ENCODE results near the gene LARGE1.

Gene LARGE1

DNA sequence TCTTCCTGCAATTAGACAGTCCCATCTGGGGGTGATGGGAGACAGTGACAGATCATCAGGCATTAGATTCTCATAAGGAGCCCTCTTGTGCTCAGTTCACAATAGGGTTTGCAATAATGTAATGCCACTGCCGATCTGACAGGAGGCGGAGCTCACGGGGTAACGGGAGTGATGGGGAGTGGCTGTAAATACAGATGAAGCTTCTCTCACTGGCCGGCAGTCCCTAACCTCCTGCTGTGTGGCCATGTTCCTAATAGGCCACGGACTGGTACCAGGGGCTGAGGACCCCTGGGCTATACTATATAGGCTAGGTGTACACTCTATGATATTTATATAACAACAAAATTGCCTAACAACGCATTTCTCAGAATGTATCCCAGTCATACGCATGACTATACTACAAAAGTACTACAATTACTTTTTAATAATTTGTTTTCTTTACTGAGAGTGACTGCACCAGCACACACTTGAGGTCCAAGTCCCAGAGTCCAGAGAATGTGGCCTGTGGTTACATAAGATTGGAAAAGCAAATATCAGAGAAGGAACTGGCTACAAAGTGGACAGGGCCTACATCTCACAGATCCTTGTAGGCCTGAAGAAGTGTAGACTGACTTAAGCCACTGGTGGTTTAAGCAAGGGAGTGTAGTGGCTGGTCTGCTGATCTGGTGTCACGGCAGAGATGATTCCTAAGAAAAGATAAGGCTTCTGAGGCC is 200.0 kb downstream of the LARGE1 start:
- no peak for DNase-seq (ENCODE audit: low spot score)

DNA sequence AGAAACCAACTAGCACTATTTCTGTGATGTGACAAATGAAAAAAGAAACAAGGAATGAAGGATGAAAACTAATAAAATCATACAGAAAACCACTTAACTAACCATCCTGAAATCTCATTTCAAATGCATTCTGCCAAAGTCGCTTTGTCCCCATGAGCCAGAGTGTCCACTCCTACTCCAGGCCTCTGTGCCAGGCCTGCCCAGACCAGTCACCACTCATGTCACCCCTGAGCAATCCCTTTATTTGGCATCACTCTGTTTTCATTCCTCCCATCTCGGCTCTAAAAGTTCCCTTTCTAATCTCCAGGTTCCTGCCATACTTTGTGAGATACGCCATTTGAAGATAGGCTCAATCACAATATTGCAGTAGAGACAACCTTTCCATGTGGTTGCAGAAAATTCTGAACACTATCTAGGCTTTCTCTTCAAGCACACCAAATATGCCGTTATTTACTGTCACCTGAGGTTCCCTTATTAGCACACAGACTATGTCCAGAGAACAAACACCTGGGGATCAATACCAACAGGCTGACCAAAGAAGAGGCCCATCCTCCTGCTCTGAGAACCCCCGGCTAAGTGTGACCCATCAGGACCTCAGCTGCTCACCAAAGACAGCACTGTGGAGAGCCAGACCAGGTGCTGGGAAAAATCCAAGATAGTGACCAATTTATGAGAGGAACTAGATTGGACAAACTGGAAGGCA is 202.4 kb downstream of the LARGE1 start:
- DNase-seq (ENCODE audit: low spot score), result no peak

DNA sequence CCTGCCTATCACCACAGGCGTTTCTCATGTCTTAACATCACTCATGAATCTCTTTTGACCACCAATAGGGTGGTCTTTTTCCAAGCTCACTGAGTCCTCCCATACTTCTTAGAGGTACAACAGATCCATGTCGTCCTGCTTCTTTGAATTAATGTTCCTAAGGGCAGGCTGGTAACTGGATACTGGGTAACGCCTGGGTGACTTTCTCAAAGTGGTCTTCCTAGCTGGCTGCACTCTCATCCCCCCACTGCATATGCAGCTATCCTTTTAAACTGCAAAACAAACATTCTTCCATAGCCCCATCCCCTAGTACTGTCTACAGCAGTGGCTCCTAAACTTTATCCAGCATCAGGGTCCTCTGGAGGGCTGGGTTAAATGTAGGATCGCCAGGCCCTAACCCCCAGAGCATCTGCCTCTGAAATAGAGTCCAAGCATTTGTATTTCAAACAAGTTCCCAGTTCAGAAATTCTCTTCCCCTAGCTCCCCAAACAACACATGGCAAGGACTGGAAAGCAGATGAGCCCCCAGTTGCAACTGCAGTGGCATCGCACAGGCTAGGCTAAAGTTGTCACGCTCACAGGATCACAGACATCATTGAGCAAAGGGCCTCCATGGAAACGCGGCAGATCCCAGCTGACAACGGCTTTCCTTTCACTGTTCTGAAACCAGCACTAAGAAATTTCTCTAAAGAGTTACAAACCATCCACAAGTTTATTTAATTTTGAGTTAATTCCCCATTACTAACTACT is 204.9 kb downstream of the LARGE1 start:
- DNase-seq (ENCODE audit: low spot score), result no peak

DNA sequence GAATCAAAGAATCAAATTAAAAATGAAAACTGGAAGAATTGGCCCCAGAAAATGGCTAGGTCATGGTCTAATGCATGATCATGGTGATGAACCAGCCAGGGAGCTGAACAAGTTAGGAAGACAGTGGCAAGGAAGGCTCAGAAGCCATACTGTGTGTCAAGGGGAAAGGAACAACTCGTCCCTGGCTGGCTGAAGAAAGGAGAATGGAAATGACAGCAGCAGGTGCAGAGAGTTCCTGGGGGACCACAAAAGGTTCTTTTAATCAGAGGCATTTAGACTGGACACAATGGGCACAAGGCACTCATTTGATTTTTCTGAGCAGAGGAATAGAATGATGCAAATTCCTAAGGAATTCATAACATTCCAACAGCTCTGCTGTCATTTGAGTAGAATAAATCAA is 209.9 kb downstream of the LARGE1 start:
- DNase-seq (ENCODE audit: low spot score), result no peak

DNA sequence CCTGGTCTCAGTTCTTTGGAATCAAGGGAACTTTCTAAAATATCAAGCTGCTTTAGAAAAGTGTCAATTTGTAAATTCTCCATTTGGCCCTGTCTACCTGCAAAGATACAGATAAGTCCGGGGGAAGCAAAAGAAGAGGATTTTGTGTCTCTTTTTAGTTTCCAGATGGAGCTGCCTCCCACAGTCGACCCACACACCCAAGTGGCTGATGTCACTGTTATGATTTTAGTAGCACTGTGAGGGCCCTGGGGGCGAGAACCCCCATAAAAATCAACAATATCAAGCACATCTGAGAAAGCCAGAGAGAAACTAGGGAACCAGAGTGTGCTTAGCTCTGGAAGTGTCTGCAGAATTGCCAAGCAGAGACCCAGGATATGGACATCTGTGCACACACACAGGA is 212.7 kb downstream of the LARGE1 start:
- no peak for DNase-seq (ENCODE audit: low spot score)

DNA sequence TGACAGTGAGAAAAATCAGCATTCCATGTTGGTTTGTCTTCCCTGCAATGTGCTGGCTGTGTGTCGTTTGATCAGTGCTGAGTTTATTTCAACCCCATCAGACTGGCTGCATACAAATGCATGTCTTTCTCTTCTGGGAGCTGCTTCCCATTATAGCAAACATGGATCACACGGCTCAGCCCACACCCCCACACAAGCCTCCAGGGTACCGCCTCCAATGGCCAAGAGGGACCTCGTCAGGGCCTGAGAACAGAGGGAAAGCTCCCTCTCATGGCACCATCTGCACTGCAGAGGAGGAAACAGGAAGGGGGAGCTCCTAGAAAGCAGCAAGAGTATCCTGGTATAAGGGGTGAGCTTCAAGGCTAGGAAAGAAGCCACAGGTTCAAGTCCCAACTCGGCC is 214.2 kb downstream of the LARGE1 start:
- peak; percentile 48 for DNase-seq (ENCODE audit: low spot score)

DNA sequence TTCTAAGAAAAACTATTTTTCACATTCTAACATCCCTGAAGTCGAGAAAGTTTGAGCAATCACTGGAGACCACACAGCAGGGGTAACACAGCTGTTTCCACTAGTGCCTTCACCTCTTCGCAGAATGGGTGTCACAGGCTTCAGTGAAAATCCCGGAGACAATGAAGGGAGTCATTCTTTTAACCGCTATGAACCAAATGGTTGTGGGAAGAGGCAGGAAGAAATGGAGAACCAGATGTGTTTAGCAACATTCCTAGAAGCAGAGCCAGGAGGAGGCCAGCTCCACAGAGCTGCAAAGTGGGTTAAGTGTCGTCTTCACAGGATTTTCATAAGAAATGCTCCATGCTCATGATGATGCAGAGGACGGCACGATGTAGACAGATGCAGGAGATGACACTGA is 221.1 kb downstream of the LARGE1 start:
- no peak for DNase-seq (ENCODE audit: low spot score)

DNA sequence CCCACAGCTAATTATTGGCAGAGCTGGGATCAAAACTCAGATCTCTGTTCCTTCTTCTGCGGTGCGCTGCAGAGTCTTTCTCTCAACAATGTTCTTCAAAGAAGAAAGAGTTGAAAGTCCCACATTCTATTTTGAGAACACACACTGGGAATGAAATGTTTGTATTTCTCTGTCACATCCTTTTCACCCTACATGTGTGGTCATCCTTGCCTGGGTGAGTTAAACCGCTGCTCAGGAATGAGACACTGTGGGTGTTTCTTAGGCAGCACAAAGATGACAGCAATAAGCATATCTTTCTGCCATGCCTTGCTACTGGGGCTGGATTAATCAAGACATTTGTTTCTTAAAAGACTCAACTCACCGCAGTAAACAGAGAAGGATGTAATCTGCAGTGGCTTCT is 222.6 kb downstream of the LARGE1 start:
- no peak for DNase-seq (ENCODE audit: low spot score)

DNA sequence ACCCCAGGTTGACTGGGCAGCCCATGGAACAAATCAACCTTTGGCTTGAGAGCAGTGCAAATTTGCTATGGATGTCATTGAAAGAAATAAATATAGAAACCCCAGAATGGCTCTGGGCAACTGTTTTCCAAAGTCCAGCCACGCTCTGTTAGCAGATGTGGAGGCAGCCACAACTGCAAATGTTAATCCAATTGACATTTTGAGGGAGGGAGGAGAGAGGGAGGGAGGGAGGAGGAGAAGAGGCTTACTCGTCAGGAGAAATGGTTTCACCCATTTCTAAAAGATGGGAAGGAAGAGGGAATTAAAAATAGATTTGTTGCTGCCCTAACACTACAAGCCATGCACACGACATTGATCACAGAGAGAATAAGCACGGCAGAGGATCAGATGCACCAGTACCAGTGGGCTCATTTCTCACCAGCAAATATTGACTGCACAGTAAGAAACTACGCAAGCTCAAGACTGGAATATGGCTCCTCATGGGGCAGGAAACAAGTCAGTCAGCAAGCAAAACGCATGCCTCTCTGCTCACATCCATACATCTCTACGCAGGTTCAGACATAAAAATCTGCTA is 229.1 kb downstream of the LARGE1 start:
- no peak for DNase-seq (ENCODE audit: low spot score)

DNA sequence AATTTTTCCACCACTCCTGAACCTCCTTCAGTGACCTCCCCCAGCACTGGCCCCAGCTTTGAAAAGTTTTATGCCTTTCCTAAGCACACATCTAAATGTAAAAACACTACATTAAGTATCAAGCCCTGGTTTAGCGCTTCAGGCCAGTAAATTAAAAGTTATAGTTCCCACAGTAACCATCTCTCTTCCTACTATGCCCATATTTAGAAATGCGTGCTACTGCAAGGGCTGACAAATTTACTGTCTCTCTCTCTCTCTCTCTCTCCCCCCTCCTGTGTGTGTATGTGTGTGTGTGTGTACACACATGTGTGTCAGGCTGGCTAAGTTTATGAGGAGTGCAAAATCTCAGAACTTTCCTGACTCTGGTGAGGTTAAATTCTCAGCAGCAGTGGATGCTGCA is 231.4 kb downstream of the LARGE1 start:
- DNase-seq (ENCODE audit: low spot score), result no peak

DNA sequence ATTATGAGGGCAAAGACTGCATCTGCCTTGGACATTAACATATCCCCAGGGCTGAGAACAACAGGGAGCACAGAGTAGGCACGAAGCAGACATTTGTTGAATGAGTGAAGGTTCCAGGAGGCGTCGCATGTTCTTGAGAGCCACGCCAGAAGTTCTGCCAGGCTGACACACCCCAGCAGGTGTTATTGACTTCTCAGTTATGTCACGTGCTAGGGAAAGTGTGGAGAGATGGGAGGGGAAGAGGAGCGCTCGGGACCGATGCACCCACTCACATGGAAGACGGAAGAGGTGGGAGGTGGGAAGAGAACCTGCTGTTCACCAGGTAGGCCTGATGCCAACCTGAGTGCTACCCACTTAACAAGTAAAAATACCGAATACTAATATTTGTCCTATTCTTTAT is 232.8 kb downstream of the LARGE1 start:
- no peak for DNase-seq (ENCODE audit: low spot score)

DNA sequence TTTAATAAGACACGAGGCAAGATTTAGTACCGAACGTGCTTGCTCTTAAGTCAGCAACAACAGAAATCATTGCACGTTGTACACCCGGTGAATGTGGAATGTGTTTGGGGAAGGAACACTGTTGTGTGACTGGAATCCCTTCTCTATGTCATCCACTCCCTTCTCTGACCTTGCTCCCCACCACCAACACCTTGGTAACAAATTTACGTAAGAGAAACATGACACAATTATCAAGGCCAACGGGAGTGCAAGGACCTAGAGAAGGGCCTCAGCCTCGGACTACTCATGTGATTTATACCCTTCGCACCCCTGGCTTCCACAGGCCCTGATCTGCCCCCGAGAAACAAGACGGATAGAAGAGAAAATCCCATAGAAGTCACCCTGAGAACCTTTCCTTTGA is 236.2 kb downstream of the LARGE1 start:
- no peak for DNase-seq (ENCODE audit: low spot score)

DNA sequence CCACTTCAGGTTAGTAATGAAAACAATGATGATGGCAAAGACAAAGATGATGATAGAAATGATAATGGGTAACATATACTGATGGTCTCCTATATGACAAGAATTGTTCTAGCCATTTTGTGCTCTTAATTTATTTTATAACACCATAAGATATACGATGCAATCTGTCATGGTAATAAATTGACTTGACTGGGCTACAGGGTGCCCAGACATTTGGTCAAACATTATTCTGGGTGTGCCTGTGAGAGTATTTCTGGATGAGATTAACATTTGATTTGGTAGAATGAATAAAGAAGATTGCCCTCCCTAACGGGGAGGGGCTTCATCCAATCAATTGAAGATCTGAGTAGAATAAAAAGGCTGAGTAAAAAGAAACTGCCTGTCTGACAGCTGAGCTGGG is 237.3 kb downstream of the LARGE1 start:
- DNase-seq (ENCODE audit: low spot score), result no peak

DNA sequence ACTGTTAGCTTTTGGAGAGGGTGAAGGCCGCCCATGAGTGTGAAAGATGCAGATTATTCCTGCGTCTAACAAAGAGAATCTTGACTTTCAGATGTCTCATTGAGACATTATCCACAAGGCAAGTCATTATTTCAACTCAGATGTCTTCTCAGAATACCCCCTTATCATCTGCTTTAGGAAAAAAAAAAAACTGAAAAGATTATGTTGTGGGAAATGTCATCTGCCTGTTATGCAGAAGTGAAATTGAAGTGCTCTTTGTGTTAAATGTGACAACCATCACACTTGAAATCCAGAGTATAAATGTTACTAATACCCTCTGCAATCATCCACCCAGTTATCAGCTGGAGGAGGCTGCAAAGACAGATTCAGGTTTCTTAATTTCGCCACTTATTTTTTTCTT is 239.6 kb downstream of the LARGE1 start:
- DNase-seq (ENCODE audit: low spot score), result no peak

DNA sequence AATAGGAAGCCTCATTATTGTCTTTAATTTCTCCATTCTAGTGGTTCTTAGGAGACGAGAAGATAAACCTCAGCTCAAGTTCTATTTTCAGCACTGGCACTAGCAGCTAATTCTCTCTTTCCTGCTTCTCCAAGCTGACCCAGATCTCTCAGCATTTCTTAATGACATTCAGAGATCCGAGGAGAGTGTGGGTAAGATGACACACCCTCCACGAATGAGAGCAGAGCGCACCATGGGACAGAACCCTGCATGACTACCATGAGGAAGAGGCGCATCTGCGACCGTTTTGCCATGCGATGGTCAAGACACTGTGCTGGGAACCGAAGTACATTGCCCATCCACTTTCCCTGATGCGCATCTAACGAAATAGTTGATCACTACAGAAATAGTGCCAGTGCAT is 241.8 kb downstream of the LARGE1 start:
- DNase-seq (ENCODE audit: low spot score), result no peak

DNA sequence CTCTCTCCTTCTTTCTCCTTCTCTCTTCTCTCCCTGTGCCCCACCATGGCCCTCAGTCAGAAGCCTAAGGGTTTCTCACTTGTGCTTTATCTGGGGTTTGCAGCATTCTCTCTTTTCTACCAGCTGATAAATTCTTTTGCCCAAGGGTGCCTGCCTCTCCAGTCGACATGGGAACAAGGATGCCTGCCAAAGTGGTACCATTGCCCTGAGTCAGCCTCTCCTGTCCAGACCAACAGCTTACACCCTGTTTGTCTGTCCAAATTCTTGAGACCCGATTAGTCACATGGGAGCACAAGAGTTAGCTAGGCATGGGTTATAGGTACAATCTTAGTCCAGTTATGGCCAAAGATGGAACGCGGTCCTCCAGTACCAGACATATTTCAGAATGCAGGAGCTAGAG is 242.7 kb downstream of the LARGE1 start:
- DNase-seq (ENCODE audit: low spot score), result no peak

DNA sequence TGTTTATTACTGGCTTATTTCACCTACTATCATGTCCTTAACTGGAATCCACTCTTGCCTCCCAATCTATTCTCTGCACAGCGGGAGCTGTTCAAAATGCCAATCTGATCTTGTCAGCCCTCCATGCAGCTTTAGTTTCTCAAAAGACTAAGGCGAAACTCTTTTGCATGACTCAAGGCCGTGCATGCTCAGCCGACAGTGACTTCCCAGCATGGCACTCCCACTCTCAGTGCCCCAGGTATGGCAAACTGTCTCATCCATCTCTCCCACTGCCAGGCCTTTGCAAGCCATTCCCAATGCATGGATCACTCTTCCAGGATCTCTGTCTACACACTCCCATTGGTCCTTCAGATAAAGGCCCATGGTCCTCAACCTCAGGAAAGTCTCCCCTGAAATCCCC is 245.9 kb downstream of the LARGE1 start:
- DNase-seq (ENCODE audit: low spot score), result no peak

DNA sequence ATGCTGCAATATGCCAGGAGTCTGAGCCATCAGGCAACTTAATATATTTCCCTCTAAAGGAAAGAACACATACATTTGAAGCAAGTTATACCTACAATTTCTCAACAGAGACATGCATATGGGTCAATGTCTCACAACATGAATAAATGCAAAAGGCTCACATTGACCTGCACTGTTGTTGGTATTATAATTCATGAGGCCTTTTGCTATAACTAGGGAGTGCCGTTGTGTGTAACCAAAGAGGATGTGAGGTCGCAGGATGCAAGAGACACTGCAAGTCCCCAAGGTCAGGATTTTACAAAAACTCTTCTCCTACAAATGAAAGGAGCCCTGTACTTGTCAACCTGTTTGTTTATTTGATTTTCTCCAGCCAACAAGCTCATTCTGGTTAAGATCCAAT is 250.5 kb downstream of the LARGE1 start:
- no peak for DNase-seq (ENCODE audit: low spot score)

DNA sequence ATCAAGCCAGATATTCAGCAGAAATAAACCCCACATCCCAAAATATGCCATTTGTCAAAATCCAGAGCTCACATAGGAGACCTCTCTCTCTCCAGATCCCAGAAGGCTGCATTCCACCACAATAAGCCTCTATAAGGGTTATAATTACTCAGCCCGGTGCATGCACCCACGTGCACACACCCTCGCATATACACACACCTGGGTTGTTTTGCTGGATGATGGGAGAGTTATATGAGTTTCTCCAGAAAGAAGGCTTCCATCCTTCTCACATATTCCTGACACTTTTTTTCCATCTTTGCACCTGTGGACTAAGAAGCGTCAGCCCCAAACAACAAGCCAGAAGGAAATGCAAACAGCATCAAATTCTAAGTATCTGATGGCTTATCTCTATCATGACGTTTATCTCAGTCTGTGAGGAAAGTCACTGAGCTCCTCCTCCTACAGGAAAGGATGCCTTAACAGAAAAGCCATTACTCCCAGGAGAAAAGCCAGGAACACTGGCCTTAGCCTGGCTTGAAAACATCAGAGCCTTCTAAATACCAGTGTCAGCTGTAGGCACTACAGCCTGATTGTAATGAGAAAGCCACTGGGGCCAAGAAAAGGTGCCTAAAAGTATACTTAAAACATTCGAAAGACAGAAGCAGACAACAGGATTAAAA is 253.2 kb downstream of the LARGE1 start:
- DNase-seq (ENCODE audit: low spot score), result no peak

DNA sequence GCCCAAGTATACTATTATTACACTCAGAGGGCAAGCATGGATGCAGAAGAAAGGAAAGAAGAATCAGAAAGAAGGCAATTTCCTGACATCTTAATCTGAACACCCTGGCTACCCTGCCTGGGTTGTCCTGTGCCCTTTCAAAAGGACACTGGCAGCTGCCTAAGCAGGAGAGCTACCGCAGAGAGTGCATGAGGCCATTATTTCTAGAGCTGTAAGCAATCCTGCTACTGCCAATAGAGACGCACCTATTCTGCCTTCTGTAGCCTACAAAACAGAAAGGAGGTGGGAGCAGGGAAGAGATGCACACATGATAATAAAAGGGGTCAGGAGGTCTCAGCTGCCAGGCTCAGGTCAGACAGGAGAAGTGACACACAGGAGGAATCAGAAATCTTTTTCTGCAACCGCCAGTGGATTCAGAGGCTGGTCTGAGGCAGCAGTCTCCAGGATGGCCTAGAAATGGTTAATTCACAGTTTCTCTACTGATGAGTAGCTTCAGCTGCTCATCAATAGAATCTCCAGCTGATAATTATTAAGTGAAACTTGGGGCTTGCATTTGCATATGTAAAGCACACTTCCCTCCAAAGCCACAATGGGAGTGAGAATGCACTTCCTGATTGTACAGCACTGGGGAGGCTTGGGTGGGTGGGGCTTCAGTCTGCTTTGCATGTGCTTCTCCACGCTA is 253.9 kb downstream of the LARGE1 start:
- DNase-seq (ENCODE audit: low spot score), result no peak

DNA sequence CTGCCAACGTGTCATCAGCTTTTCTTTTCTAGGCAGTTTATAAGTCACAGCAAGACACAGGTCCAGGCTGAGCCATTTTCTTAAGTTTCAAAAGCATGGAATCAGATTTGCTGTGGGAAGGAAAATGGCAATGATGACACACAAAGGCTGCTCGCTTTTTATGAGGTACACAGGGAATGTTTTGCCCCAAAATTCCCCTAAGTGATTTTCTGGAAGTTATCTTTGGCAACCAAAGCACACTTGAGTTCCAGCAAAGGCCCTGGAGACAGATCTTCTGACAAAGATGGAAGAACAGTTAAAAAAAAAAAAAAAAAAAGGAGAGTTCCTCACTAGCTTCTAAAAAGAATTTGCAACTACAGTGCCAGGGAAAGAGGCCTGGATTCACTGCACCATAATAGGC is 260.8 kb downstream of the LARGE1 start:
- DNase-seq (ENCODE audit: low spot score), result no peak

DNA sequence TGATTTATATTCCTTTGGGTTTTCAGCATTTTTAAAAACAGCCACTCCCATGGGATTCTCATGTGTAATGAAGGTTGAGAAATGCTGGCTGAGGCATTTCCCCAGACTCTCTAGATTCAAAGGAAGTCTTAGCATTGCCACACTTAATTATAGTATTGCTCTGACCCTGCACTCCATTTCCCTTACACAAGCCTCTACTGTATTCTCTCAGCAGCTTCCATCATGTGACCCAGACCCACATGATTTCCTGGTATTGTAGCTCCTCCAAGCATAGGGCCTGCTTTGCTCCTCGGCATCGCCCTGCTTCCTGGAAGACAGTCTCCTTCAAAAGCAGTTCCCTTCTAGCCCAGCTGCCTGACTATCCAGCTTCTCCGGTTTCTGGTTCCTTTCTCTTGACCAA is 261.5 kb downstream of the LARGE1 start:
- no peak for DNase-seq (ENCODE audit: low spot score)
